Stimulated activated CD8-positive, alpha-beta memory T cell treated with anti-CD3 and anti-CD28 coated beads, Interleukin-12 subunit alpha, Interleukin-12 subunit beta, amount 100 ng/mL, for 1 hour (primary cell): ENCODE data around the gene SHTN1.

Experiments
- DNase-seq: peaks from one replicate; pipeline ENCODE4 v3.0.0-alpha.2; 2020; ENCODE audit warnings: low read depth

The SHTN1 gene

DNA sequence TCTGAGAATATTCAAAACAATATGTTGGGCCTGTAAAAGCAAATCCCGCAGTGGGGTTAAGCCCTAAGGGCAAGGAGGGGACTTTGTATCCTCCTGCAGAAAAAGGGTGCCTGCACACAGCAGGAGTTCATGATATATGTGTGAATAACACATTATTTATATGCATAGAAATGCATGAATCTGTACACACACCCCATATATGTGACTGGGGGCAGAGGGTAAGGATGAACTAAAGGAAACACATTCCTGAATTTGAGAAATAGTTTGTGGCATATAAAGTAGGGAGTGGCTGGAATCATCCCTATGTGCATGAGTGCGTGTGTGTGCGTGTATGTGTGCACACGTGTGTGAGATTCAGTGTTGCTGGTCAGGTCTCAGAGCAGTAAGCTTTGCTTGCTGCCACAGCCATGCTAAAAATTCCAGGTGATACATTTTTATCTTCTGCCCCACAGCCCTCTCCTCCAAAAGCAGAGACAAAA, 136.8 kb downstream of the SHTN1 start:
- no peak for DNase-seq

DNA sequence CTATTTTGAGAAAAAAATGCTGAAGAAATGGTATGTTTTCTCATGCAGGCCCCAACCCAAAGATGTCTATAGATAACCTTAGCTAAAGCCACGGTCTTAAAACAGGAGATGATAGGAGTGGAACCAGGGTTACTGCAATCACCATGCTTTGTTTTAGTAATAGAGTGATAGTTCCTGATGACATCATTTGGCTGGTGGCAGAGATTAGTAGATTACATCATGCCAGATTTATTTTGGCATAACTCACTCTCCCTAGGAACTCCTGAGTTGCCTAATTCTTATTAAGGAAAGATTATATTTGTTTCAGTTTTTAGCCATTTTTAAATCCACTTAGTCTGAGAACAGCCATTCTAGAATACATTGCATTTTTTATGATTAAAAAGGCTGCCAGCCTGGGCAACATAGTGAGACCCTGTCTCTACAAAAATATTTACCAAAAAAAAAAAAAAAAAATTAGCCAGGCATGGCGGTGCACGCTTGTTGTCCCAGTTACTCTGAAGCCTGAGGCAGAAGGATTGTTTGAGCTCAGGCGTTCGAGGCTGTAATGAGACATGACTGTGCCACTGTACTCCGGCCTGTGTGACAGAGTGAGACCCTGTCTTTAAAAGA, 137.9 kb downstream of the SHTN1 start:
- no peak for DNase-seq

DNA sequence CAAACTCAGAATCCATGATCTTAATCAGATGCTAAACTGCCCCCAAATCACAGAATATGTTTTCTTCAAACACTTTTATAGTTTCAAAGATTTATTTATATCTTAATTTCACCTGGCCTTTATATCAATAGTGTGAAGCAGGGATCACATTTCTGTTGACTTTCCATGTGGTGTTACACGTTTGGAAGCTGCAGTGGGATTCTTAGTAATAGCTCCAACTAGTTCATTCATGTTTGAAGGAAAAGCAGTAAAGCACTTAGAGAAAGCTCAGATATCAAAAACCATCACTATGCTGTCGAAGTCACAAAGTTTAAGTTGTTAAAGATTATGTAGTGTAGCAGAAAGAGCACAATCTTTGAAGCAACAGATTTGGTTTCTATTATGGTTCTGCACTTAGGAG, 138.9 kb downstream of the SHTN1 start:
- no peak for DNase-seq

DNA sequence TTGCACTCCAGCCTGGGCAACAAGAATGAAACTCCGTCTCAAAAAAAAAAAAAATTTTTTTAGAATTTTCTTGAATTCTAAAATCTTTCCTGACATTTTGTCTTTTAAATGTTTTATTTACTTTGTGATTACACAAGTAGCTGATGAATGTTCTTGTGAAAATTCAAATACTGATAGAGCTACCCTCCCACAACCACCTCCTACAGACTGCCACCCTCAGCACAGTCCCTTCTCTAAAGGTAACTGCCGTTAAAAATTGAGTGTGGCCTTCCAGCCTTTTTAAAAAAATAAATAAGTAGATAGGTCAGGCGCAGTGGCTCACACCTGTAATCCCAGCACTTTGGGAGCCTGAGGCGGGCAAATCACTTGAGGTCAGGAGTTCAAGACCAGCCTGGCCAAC, 140.6 kb downstream of the SHTN1 start:
- no peak for DNase-seq

DNA sequence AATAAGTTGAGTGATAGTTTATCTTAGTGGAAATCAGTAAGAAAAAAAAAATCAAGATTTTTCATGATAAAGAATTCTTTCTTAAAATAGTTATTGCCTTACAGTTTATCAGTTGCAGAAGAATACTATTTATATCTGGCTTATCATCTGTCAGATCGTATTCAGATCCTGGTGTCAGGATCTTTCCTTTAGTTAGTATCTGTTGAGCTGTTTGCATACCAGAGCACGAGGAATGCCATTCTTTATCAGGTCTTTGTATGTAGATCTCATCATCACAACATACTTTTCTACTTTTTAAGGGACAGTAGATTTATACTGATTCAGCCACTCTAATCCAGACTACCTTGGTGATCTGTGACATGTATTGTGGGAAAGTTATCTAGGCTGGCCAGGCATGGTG, 143.2 kb downstream of the SHTN1 start:
- DNase-seq, result no peak

DNA sequence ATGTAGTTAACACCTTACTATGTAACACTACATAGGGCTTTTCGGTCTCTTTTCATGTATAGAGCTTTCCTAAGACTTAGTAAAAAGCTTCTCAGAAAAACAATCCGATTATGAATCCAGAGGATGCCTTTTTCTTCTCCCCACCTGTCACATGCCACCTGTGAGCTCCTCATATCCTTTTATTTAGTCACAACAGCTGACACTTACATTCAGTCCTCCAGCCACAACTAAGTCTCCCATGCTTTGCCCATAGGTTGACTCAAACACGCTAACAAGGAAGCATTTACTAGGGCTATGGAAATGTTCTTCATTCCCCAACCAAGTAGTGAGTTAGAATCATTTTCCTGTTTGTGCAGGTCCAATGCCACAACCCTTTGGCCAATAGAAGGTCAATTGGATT, 147.8 kb downstream of the SHTN1 start:
- DNase-seq, result no peak

DNA sequence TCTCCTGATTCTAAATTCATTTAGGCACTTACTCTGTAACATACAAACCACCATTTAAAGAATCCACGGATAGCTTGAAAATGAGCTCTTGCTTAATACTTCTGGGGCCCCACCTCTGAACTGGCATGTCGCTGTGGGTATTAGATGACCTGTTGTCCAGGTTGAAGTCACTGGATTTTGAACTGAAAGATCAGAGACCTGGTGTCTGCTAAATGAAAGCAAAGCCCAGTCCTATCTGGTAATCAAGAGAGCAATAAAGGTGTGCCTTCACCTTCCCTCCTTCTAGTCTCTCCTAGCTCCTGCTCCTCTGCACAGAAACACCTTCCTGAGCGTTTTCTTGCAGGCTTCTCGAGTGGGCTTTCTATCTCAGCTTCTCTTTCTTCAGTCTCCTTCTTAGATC, 151.3 kb downstream of the SHTN1 start:
- DNase-seq, result no peak

DNA sequence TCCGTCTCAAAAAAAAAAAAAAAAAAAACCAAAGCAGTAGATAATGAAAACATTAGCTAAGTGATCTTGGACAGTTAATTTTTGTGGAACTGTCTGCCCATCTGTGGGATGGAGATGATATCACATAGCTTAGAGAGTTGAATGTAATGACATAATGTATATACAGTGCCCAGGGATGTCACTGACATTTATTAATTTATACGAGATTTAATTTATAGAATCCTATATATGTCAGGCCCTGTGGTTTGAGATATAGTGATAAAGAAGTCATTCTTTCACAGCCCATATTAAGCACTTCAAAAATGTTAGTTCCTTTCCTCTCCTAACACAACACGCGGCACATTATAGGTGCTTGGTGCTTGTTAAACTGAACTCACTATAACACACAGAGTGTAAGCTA, 151.7 kb downstream of the SHTN1 start:
- no peak for DNase-seq

DNA sequence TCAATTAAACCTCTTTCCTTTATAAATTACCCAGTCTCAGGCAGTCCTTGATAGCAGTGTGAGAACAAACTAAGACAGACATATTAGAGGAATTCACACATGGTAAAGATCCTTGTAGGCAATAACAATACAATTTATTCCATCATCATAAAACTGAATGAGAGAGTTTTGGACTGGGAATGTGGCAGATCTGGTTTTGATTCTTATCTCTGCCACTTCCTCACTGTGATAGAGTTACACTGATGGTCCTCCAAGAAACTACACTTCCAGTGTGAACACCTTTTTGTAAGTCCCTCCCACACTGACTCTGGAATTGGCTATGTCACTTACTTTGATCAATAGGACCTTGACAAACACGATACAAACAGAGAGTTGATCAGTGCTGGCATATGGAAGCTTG, 152.7 kb downstream of the SHTN1 start:
- DNase-seq, result no peak

DNA sequence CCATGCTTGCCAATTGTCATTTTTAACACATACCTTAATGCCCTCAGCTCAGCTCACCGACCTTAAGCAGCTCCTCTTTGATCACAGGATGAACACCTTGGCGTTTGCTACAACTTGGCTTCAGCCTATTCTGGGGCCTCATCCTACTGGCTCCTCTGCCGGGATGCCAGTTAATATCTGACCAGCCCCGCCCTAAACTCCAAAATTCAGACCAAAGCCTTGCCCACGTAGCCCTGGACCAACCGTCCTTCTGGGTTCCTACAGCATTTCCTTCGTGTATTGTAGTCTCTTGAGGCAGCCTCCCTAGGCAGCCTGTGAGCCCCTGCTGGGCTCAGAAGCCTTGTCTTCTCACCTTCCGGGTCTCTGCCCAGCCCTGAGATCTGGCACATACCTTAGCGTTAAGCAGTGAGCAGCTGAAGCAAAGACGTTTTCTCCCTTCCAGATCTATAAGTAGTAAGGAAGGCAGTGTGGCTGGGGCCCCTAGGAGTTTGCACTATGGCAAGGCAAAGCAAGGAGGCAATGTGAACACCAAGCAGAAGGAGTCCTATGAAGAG, 154.9 kb downstream of the SHTN1 start:
- no peak for DNase-seq

DNA sequence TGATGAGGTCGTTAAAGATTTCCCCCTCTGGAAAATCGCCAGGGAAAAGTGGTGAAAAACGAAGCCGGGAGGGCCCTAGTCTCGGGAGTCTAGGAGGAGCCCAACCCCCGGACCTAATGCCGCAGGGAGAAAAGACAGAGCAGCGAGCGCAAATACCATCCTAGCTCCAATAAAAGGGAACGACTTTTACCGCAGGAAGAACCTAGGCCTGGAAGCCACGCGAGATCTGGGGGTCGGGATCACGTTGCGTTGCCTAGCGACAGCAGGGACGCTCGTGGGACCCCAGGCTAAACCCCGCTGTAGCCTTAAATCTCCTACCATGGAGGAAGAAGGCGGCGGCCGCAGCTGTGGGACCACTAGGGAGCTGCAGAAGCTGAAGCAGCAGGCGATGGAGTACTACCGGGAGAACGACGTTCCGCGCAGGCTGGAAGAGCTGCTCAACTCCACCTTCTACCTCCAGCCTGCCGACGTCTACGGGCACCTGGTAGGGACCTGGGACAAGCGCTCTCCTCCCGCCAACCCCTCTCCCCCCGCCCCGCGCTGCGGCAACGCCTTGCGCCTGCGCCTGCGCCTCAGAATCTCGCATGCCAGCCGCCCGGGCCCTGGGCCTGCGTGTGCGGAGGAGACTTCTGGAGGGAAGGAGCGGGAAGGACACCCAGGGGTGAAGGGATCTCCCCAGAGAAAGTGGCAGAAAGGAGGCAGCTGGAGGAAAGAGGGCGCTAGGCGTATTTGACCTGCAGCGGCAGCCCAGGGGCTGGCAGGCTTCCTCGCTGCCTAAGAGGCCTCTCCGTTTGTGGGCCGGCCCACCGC, 155.5 kb downstream of the SHTN1 start, which contains the start of gene ENO4:
Gene ENO4, plus strand, starts transcription at position 252 of the 810 bp plus-strand sequence. Its CDS starts 68 bp downstream, at position 320.
- DNase-seq, result no peak

DNA sequence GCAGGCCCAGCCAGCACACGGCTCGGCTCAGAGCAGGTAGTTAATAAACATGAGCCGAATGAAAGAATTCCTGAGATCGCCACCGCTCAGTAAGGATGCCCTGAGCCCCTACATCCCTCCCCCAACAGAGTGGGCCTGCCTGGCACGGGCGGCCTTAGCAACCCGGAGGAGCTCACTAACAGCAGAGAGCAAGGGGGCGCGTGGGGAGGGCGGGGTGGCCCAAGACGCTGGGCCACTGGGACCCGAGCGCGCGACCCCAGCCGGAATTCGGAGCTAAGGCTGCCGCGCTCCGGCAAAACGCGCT, 156.1 kb downstream of the SHTN1 start:
- DNase-seq, result no peak

DNA sequence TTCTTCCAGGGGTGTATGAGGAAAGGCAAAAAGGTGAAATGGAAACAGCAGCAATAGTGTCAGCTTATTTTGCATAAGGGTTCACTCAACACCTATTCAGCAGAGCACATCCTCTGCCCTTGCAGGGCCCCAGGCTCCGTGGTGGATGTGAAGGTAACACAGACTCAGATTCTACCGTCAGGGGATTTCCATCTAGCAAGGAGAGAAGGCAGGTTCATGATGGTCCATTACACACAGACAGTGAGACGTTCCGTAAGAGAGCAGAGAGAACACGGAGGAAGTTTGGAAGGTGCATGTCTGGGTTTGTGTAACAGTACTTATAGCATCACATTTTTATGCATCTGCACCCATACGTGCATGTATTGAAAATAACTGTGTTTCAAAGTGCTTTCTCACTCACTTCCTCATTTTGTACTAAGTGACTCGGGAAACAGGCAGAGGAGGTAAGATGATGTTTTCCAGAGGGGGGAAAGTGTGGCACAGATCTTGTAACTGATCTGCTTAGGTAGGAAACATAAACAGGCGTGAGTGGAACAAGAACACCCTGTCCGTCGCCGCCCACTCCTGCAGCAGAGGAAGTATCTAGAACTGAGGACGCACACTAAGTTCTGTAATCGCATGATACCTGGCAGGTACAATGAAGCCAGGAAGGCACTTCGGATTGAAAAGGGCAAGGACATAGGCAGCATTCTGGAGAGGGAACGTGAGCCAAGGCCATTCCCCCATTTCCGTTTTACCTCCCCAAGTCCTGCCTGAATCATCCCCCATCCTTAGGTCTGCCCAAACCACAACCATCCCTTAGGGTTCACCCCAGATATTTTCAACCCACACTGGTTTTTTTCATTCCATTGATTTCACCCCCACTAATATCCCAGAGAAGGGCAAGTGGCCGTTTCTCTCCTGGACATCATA, 156.7 kb downstream of the SHTN1 start:
- DNase-seq, result no peak

DNA sequence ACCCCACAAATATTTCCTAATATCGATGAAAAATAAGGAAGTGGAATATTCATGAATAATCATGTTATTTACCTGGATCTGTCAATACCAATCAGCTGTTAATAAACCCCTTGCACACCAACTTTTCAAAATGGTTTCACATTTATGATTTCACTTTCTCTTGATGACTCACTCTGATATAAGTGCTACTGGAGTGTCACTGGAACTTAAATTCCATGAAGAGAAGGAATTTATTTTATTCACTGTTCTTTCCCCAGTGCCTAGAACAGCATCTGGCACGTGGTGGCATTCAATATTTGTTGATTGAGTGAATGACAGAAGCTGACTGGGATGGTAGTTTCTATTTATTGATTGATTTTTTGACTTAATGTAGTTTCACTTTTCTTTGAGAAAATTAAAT, 159.2 kb downstream of the SHTN1 start:
- DNase-seq, result no peak

DNA sequence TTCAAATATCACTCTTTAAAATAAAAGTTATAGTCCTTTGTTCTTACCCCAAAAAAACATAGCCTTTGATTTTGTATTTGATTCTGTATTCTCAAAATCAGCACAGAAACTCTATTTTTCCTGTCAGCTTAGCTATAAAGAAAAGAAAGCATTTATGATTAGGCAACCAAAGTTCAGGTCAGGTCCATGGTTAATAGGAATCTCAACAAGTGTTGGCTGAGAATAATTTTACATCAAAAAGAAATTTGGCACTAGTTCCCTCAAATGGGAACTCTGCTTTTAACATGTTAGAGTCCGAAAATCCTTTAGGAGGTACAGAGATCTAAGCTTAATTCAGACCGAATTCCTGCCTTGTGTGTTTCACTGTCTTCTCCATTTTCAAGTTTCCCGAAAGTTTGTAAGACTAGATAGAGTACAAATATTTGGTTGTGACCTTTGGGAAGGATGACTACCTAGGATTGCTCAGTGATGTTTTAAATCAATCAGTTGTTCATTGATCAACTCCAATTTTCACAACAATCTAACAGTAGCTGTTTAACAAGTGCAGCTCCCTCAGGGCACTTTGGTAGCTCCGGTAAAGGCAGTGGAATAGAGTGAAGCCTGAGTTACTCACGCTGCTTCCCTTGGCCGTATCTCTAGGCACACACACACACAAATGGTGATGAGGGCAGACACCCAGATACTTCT, 164.5 kb downstream of the SHTN1 start:
- no peak for DNase-seq

DNA sequence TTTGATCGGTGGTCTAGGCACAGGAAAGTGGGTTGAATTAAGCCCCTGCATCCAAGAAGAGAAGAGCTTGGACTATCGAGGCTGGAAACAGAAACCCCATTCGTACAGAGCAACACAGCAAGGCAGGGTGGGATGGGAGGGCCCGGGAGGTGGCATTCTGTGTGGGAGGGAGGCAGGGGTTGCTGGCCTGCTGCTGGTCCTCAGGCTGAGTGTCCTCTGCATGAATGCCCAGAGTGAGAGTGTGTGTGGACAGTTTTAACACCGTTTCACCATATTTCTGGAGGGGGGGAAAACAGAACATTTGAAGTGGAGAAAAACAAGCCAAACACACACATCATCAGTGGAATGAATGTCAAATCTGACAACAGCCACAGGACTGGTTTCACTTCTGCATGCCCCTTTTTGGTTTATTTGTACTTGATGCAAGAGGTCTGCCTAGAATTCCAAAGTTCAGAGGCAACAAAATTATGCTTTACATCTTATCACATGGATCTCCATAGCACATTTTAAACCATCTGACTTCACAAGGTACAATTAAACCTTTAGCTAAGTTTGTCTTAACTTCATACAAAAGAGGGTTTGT, 166.8 kb downstream of the SHTN1 start:
- no peak for DNase-seq

DNA sequence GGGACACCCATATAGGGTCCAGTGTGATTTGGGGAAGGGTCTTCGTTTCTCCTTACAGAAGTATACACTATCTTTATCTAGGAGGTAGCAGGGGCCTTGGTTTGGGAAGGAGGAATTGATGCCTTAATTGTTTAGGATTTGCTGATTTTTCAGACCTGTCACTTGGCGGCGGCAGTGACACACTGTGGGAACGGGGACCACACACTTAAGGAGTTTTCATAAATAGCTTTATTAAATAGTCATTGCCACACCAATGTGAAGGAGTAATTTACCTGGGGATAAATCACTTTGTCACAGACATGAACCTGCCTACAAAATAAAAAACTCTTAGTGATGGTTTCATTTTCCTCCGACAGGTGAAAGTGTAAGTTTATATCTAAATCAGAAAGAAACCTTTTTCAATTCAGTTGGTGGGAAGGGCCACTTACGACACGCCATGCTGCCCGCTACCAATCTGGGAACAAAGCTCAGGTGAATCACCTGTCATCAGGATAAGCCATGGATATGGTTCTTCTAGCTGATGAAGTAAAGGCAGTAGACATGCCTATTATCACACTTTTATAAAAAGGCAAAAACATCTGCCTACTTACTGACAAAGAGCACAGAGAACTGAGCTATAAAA, 168.0 kb downstream of the SHTN1 start:
- DNase-seq, result no peak

DNA sequence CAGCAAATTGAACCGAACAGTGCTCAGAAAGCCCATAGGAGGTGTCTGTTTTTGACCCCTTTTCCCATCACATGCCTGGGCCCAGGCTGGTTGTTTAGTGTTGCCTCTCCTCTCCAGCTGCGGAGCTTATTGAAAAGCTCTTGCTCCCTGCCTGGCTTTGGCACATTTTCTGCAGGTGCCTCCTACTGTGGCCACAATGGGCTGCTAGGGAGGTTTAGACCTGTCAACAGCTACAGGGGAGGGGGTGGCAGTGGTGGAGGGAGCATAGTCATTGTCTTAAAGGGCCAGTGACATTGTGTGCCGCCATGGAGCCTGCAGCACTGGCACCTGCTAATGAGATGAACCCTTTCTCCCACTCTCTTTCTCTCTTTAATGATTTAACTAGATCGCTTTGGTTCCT, 168.9 kb downstream of the SHTN1 start:
- no peak for DNase-seq

DNA sequence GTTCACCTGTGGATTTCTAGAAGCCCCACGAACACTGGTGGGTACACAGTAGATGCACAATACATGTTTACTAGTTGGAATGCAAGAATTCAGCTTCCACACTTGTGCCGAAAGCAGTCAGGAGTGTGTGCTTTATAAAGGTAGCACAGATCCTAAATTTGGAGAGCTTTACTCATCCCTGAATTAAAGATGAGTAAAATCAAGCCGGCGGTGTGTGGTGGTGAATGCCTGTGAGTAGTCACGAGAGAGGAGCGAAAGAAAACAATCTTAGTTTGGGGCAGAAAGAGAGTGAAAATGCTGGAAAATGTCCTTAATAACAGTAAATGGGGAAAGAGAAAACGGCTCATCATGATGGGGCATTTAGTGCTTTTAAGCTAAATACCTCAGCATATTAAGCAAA, 169.3 kb downstream of the SHTN1 start:
- no peak for DNase-seq

DNA sequence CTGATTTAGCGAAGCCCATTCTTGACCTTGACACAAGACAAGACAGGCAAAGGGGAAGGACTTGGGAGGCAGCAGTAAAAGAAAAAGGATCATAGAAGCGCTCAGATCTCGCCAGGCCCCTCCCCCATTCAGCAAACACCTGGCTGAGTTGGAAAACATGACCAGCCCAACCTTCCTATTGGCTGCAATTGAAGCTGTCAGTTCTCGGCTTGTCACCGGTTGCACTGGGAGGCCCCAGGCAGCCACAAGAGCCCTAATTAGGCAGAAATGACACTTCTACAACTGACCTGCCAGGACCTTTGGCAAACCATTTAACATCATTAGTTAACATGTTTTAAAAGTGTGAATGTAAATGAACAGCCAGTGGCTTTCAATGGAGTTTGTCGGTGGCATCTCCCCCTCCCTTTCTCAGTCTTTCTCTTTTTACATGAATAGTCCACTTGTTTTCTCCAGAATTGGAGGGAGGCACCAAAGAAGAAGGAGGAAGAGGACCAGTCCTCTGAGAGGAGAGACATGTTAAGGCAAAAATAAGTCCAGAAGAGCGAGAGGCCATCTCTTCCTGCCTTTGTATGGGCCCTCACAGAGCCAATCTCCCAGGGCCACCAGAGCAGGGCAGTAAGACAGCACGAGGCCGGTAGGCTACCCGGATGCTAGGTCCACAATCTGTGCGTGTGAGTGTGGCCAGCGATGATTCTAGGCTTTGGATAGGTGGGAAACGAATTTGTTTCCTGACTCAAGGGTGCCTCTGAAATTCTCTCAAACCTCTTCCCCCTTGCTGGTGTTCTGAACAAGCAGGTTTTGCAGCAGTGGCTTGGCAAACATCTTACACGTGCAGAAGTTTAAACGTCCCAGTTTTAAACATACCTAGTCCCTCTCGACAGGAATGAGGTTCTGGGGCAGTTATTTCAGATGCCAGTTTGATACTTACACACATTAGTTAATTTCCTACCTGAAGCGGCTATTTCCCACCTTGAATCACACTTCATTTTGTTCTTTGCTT, 170.7 kb downstream of the SHTN1 start:
- DNase-seq, result no peak
